Esophagus squamous epithelium (tissue), 4 donors: ENCODE results near the gene NAPB.

Experiments used
- CTCF ChIP-seq, 6 experiments: fragments of 450-650 bp in 4 of 6; fragments of 200-600 bp in 2 of 6; sonication (generic) in 2 of 6; IDR thresholded peaks; one replicate each; pipeline ENCODE4 v1.5.1; 2016 to 2019; ENCODE audit warnings: antibody characterized with exemption in 6 of 6, mild to moderate bottlenecking in 4 of 6, moderate library complexity in 4 of 6
- POLR2A ChIP-seq, 4 donors: fragments of 450-650 bp; IDR thresholded peaks; one replicate each; pipeline ENCODE4 v1.6.1; 2017; ENCODE audit warnings: antibody characterized with exemption in 4 of 4, mild to moderate bottlenecking in 4 of 4, moderate library complexity in 3 of 4

DNA sequence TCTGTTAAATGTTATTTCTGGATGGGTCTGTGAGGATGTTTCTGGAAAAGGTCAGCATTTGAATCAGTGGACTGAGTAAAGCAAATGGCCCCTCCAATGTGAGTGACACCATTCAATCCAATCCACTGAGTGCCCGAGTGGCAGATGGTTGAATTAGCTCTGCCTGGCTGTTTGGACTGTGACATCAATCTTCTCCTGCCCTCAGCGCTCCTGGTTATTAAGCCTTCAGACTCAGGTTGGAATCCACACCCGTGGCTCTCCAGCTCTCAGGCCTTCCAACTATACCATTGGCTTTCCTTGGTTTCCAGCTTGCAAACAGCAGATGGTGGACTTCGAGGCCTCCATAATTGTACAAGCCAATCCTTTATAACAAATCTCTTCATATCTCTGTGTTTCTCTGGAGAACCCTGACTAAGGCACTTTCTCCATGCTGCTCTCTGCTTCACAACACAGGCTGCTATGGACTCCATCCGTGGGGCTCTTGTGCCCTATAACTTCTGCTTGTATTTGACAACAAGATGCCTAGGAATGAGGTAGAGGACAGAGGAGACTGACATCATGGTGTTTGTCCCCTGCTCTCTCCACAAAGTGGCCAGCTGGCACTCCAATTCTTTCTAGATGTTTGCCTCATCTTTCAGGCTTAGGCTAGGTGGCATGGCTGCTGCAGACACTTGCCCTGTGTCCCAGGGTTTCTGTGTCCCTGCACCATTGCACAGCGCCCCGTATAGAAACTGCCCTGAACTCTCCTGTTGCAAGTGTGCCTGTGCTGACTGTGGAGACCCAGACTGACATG is 13.4 kb upstream of the NAPB start:
- TF ChIP-seq CTCF (IDR thresholded peaks at IDR 0.05) (no peak), POLR2A (IDR thresholded peaks at IDR 0.05) (no peak)
